ENCODE results near the gene GP5. TPM values are rescaled to one million over a fixed set of nuclear protein-coding genes. Genes with fewer than 3 reads are reported as not detected.

The GP5 gene
- total RNA-seq, 2 experiments from 2014 or later = 3.3 TPM

DNA sequence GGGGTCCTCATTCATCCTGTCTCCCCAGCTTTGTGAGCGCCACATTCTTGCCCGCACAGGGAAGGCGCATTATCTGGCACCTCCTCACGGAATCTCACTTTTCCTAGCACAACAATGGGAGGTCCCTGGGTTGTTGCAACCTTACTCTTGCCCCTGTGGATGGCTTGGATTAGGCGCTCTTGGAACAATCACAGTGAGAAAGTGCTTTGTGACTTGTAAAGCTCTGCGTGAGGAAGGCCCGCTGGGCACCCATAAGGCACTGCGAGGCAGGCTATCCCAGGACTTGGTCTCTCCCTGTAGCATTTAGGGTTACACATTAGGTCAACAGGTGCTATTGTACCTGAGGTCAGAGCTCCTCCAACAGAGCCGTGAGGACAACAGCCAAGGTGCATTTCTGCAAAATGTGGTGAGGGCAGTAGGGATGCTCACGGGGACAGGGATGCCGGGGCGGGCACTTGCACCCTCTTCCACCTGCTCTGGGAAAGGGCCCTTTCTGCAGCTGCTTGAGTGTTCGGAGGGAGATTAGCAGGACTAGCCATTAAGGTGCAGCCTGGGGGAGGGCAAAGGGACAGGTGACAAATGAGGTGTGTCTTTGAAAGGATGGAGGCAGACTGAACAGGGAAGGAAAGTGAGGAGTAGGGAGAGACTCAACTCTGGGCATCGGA is 15.7 kb downstream of the GP5 start:
- H3K4me3 Mint-ChIP-seq = no peak overlapping the region
- no peak overlapping the region for H3K27ac Mint-ChIP-seq
- H3K4me1 Mint-ChIP-seq (ENCODE audit: low read depth) = no peaks in the 10 kb centered on the region
- no peaks in the 10 kb centered on the region for H3K4me1 ChIP-seq (ENCODE audit: insufficient read depth, low read length)
- H3K36me3 ChIP-seq (ENCODE audit: insufficient read depth, low read length) = no peaks in the 10 kb centered on the region
- H3K27me3 ChIP-seq (ENCODE audit: control insufficient read depth in 1 of 2, insufficient read depth in 2 of 2, low read length in 2 of 2) = peaks cover 0 to 2% of the 10 kb centered on the region in 2 experiments
- ATAC-seq (ENCODE audit: poor library complexity) = no peak
- no peak overlapping the region for H3K27ac ChIP-seq (ENCODE audit: low read depth in 1 of 2, low read length in 2 of 2)
- no peaks in the 10 kb centered on the region for H3K9me3 Mint-ChIP-seq
- peak in 1 of 14 experiments; percentile 14 for DNase-seq
- CTCF ChIA-PET = interaction anchor here (0.7 kb wide), 1 partner anchor 41 kb away, joined by 3 read pairs; no protein-coding TSS in a partner anchor
- TF ChIP-seq, protein P1, sequence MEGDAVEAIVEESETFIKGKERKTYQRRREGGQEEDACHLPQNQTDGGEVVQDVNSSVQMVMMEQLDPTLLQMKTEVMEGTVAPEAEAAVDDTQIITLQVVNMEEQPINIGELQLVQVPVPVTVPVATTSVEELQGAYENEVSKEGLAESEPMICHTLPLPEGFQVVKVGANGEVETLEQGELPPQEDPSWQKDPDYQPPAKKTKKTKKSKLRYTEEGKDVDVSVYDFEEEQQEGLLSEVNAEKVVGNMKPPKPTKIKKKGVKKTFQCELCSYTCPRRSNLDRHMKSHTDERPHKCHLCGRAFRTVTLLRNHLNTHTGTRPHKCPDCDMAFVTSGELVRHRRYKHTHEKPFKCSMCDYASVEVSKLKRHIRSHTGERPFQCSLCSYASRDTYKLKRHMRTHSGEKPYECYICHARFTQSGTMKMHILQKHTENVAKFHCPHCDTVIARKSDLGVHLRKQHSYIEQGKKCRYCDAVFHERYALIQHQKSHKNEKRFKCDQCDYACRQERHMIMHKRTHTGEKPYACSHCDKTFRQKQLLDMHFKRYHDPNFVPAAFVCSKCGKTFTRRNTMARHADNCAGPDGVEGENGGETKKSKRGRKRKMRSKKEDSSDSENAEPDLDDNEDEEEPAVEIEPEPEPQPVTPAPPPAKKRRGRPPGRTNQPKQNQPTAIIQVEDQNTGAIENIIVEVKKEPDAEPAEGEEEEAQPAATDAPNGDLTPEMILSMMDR (IDR thresholded peaks at IDR 0.05) = no peak
- H3K9me3 ChIP-seq (ENCODE audit: control insufficient read depth in 1 of 2, insufficient read depth in 1 of 2, low read length in 2 of 2) = peaks cover 0 to 8% of the 10 kb centered on the region in 2 experiments
- H3K36me3 Mint-ChIP-seq (ENCODE audit: low read depth) = no peaks in the 10 kb centered on the region
- intact Hi-C loops (cut with DNase I, micrococcal nuclease) = no loop called here
- no peak overlapping the region for H3K4me3 ChIP-seq (ENCODE audit: low read length)
- H3K27me3 Mint-ChIP-seq = peaks cover 6% of the 10 kb centered on the region
- POLR2A ChIA-PET = interaction anchor here (1.1 kb wide), 1 partner anchor 14 kb away, joined by 3 read pairs; no protein-coding TSS in a partner anchor

- Mint-ChIP-seq H3K9me3 (no peaks in the 10 kb centered on the region), H3K36me3 (ENCODE audit: low read depth) (no peaks in the 10 kb centered on the region), H3K4me1 (ENCODE audit: low read depth) (no peaks in the 10 kb centered on the region), H3K4me3 (no peak overlapping the region), H3K27me3 (peaks cover 6% of the 10 kb centered on the region), H3K27ac (no peak overlapping the region)
- no peak overlapping the region for H3K27ac ChIP-seq (ENCODE audit: low read depth in 1 of 2, low read length in 2 of 2)
- DNase-seq = peak in 1 of 14 experiments; percentile 12
- H3K9me3 ChIP-seq (ENCODE audit: control insufficient read depth in 1 of 2, insufficient read depth in 1 of 2, low read length in 2 of 2) = peaks cover 0 to 3% of the 10 kb centered on the region in 2 experiments
- intact Hi-C loops (cut with DNase I, micrococcal nuclease) = no loop called here
- ChIA-PET POLR2A (interaction anchor here (1.1 kb wide), 1 partner anchor 15 kb away, joined by 3 read pairs; no protein-coding TSS in a partner anchor), CTCF (interaction anchor here (0.7 kb wide), 1 partner anchor 41 kb away, joined by 3 read pairs; no protein-coding TSS in a partner anchor)
- no peak for ATAC-seq (ENCODE audit: poor library complexity)
- no peak overlapping the region for H3K4me3 ChIP-seq (ENCODE audit: low read length)
- no peaks in the 10 kb centered on the region for H3K36me3 ChIP-seq (ENCODE audit: insufficient read depth, low read length)
- no peaks in the 10 kb centered on the region for H3K4me1 ChIP-seq (ENCODE audit: insufficient read depth, low read length)
- H3K27me3 ChIP-seq (ENCODE audit: control insufficient read depth in 1 of 2, insufficient read depth in 2 of 2, low read length in 2 of 2) = peaks cover 0 to 2% of the 10 kb centered on the region in 2 experiments
- TF ChIP-seq, protein P1 (IDR thresholded peaks at IDR 0.05) = no peak
Measured at GRCh38 chr3:194382892-194383223, 16.2 kb downstream of the GP5 start.

- Histone ChIP-seq H3K4me3 (ENCODE audit: low read length) (no peak overlapping the region), H3K4me1 (ENCODE audit: insufficient read depth, low read length) (no peaks in the 10 kb centered on the region), H3K9me3 (ENCODE audit: control insufficient read depth in 1 of 2, insufficient read depth in 1 of 2, low read length in 2 of 2) (peaks cover 0 to 3% of the 10 kb centered on the region in 2 experiments), H3K27ac (ENCODE audit: low read depth in 1 of 2, low read length in 2 of 2) (no peak overlapping the region), H3K36me3 (ENCODE audit: insufficient read depth, low read length) (no peaks in the 10 kb centered on the region), H3K27me3 (ENCODE audit: control insufficient read depth in 1 of 2, insufficient read depth in 2 of 2, low read length in 2 of 2) (peaks cover 0 to 2% of the 10 kb centered on the region in 2 experiments)
- no peaks in the 10 kb centered on the region for H3K9me3 Mint-ChIP-seq
- ATAC-seq (ENCODE audit: poor library complexity) (no peak), DNase-seq (peak in 1 of 14 experiments; percentile 11)
- no peaks in the 10 kb centered on the region for H3K36me3 Mint-ChIP-seq (ENCODE audit: low read depth)
- ChIA-PET CTCF (no interaction called here), POLR2A (interaction anchor here (1.1 kb wide), 1 partner anchor 15 kb away, joined by 3 read pairs; no protein-coding TSS in a partner anchor)
- no peak overlapping the region for H3K4me3 Mint-ChIP-seq
- no peak overlapping the region for H3K27ac Mint-ChIP-seq
- TF ChIP-seq, protein P1 (IDR thresholded peaks at IDR 0.05) = no peak
- no peaks in the 10 kb centered on the region for H3K4me1 Mint-ChIP-seq (ENCODE audit: low read depth)
- H3K27me3 Mint-ChIP-seq = peaks cover 6% of the 10 kb centered on the region
- intact Hi-C loops (cut with DNase I, micrococcal nuclease) = no loop called here
Measured at GRCh38 chr3:194382196-194382891, 16.7 kb downstream of the GP5 start.

Measured in CD4-positive, alpha-beta T cell (primary cell).